Breast epithelium (tissue), 3 donors: ENCODE measurements around the gene TNFRSF25.

Experiments
- CTCF ChIP-seq, 3 donors: fragments of 450-650 bp; IDR thresholded peaks; one replicate each; pipeline ENCODE4 v1.5.1; 2016 to 2017; ENCODE audit warnings: antibody characterized with exemption in 3 of 3, mild to moderate bottlenecking in 3 of 3, moderate library complexity in 3 of 3
- POLR2AphosphoS5 ChIP-seq, 3 donors: sonication (generic); formaldehyde crosslinking; IDR thresholded peaks; one replicate each; pipeline ENCODE4 v1.6.1; 2017; ENCODE audit warnings: antibody characterized with exemption in 3 of 3

GRCh38 chr1:6477039-6477820, 11.3 kb upstream of the TNFRSF25 start:
- TF ChIP-seq CTCF (IDR thresholded peaks at IDR 0.05) (no peak), POLR2AphosphoS5 (IDR thresholded peaks at IDR 0.05) (no peak)
